H9 (cell line): ENCODE measurements around the gene NFYC. TPM values are rescaled to one million over a fixed set of nuclear protein-coding genes. Genes with fewer than 3 reads are reported as not detected.
A peak's percentile ranks its signal among the peaks of the same experiment; 100 is the strongest.

Experiments used
- DNase-seq: peaks from one replicate; pipeline ENCODE4 v3.0.0-alpha.2; 2017
- H2AFZ ChIP-seq: one replicate; pipeline ENCODE4 v1.6.1; 2013; ENCODE audit warnings: mild to moderate bottlenecking, low read length, control low read depth, moderate library complexity
- H2AK5ac ChIP-seq: 2 replicates; pipeline ENCODE4 v1.6.1; 2013; ENCODE audit warnings: low read length, control low read depth, mixed read lengths; ENCODE audit not compliant: insufficient read length
- H2BK120ac ChIP-seq: one replicate; pipeline ENCODE4 v1.6.1; 2013; ENCODE audit warnings: low read depth, mild to moderate bottlenecking, low read length, control low read depth, inconsistent platforms; ENCODE audit not compliant: poor library complexity, severe bottlenecking
- H2BK12ac ChIP-seq: 2 replicates; pipeline ENCODE4 v1.6.1; 2013; ENCODE audit warnings: low read length, control low read depth, mixed read lengths, low read depth; ENCODE audit not compliant: insufficient read length
- H2BK15ac ChIP-seq: 2 replicates; pipeline ENCODE4 v1.6.1; 2013; ENCODE audit warnings: low read depth, low read length, control low read depth
- H2BK20ac ChIP-seq: one replicate; pipeline ENCODE4 v1.6.1; 2013; ENCODE audit warnings: low read depth, mild to moderate bottlenecking, low read length, control low read depth, inconsistent platforms; ENCODE audit not compliant: poor library complexity, severe bottlenecking
- H2BK5ac ChIP-seq: 2 replicates; pipeline ENCODE4 v1.6.1; 2013; ENCODE audit warnings: low read length, control low read depth, mixed read lengths; ENCODE audit not compliant: insufficient read length
- H3K14ac ChIP-seq: 2 replicates; pipeline ENCODE4 v1.6.1; 2013; ENCODE audit warnings: low read length, control low read depth; ENCODE audit not compliant: insufficient read depth
- H3K18ac ChIP-seq: 2 replicates; pipeline ENCODE4 v1.6.1; 2013; ENCODE audit warnings: low read depth, mild to moderate bottlenecking, mixed read lengths, low read length, control low read depth; ENCODE audit not compliant: insufficient read length
- H3K23ac ChIP-seq: 2 replicates; pipeline ENCODE4 v1.6.1; 2013; ENCODE audit warnings: low read length, control low read depth, mixed read lengths, low read depth; ENCODE audit not compliant: insufficient read length
- H3K23me2 ChIP-seq: 2 replicates; pipeline ENCODE4 v1.6.1; 2013; ENCODE audit warnings: low read depth, mild to moderate bottlenecking, mixed read lengths, low read length, control low read depth; ENCODE audit not compliant: insufficient read length, poor library complexity, severe bottlenecking
- H3K27ac ChIP-seq: 2 replicates; pipeline ENCODE4 v1.5.1; 2013; ENCODE audit warnings: low read length, control low read depth, mixed read lengths, low read depth; ENCODE audit not compliant: insufficient read length
- H3K27me3 ChIP-seq: 2 replicates; pipeline ENCODE4 v1.6.1; 2013; ENCODE audit warnings: low read length, control low read depth, inconsistent platforms; ENCODE audit not compliant: insufficient read depth
- H3K4ac ChIP-seq: 2 replicates; pipeline ENCODE4 v1.6.1; 2013; ENCODE audit warnings: low read depth, mild to moderate bottlenecking, control low read depth, inconsistent platforms, low read length, moderate library complexity
- H3K4me1 ChIP-seq: 2 replicates; pipeline ENCODE4 v1.6.1; 2013; ENCODE audit warnings: low read length, control low read depth, inconsistent platforms; ENCODE audit not compliant: insufficient read depth
- H3K4me2 ChIP-seq: 2 replicates; pipeline ENCODE4 v1.6.1; 2013; ENCODE audit warnings: low read length, control low read depth, mixed read lengths; ENCODE audit not compliant: insufficient read length, insufficient read depth
- H3K56ac ChIP-seq: 2 replicates; pipeline ENCODE4 v1.6.1; 2013; ENCODE audit warnings: low read depth, mild to moderate bottlenecking, mixed read lengths, low read length, control low read depth; ENCODE audit not compliant: insufficient read length
- H3K79me1 ChIP-seq: 2 replicates; pipeline ENCODE4 v1.6.1; 2013; ENCODE audit warnings: low read depth, mild to moderate bottlenecking, moderate library complexity, low read length, control low read depth, inconsistent platforms; ENCODE audit not compliant: insufficient read depth, poor library complexity, severe bottlenecking
- H3K79me2 ChIP-seq: 2 replicates; pipeline ENCODE4 v1.6.1; 2013; ENCODE audit warnings: low read length, control low read depth, inconsistent platforms; ENCODE audit not compliant: insufficient read depth
- H3K9ac ChIP-seq: 2 replicates; pipeline ENCODE4 v1.6.1; 2013; ENCODE audit warnings: low read length, control low read depth, mixed read lengths; ENCODE audit not compliant: insufficient read length; ENCODE audit errors: extremely low read depth
- H3K9me3 ChIP-seq: one replicate; pipeline ENCODE4 v1.6.1; 2013; ENCODE audit warnings: low read depth, low read length, inconsistent platforms; ENCODE audit not compliant: control insufficient read depth
- H3T11ph ChIP-seq: one replicate; pipeline ENCODE4 v1.6.1; 2013; ENCODE audit warnings: mild to moderate bottlenecking, low read length, control low read depth, inconsistent platforms
- H4K20me1 ChIP-seq: one replicate; pipeline ENCODE4 v1.6.1; 2013; ENCODE audit not compliant: control insufficient read depth, insufficient read length, insufficient read depth
- H4K5ac ChIP-seq: 2 replicates; pipeline ENCODE4 v1.6.1; 2013; ENCODE audit warnings: low read depth, mild to moderate bottlenecking, mixed read lengths, low read length, control low read depth; ENCODE audit not compliant: insufficient read length
- H4K8ac ChIP-seq: replicated peaks from 2 replicates; pipeline ENCODE4 v1.6.1; 2013; ENCODE audit warnings: low read length, control low read depth, mixed read lengths, low read depth; ENCODE audit not compliant: insufficient read length
- H4K91ac ChIP-seq: 2 replicates; pipeline ENCODE4 v1.6.1; 2013; ENCODE audit warnings: low read depth, mild to moderate bottlenecking, moderate library complexity, mixed read lengths, low read length, control low read depth; ENCODE audit not compliant: insufficient read length
- H3K27ac Mint-ChIP-seq, 3 experiments: 2 replicates in 2 of 3; 3 replicates in 1 of 3; pipeline ENCODE4 v1.8.0; 2020 to 2021; ENCODE audit warnings: mixed read lengths in 3 of 3, mild to moderate bottlenecking in 1 of 3, moderate library complexity in 1 of 3
- H3K27me3 Mint-ChIP-seq: 2 replicates; pipeline ENCODE4 v1.8.0; 2021; ENCODE audit warnings: low read depth, mild to moderate bottlenecking, moderate library complexity, mixed read lengths
- H3K36me3 Mint-ChIP-seq, 3 experiments: 2 replicates in 2 of 3; 3 replicates in 1 of 3; pipeline ENCODE4 v1.8.0; 2020 to 2021; ENCODE audit warnings: low read depth in 3 of 3, mixed read lengths in 3 of 3; ENCODE audit not compliant: insufficient read depth in 1 of 3
- H3K4me1 Mint-ChIP-seq, 2 experiments: 2 replicates each; pipeline ENCODE4 v1.8.0; 2020; ENCODE audit warnings: mixed read lengths in 2 of 2
- H3K4me3 Mint-ChIP-seq, 2 experiments: 2 replicates in 1 of 2; 3 replicates in 1 of 2; pipeline ENCODE4 v1.8.0; 2020 to 2021; ENCODE audit warnings: mild to moderate bottlenecking in 2 of 2, mixed read lengths in 2 of 2, moderate library complexity in 1 of 2
- H3K9me3 Mint-ChIP-seq, 2 experiments: 2 replicates in 1 of 2; 3 replicates in 1 of 2; pipeline ENCODE4 v1.8.0; 2020; ENCODE audit warnings: mild to moderate bottlenecking in 2 of 2, mixed read lengths in 2 of 2, moderate library complexity in 1 of 2
- CTCF ChIP-seq: fragments of 200-600 bp; sonication (generic); conservative IDR thresholded peaks from 3 replicates; pipeline ENCODE4 v1.8.0; 2021; ENCODE audit warnings: antibody characterized with exemption, mild to moderate bottlenecking
- WGBS: extraction: QIAGEN DNeasy Blood & Tissue Kit; methylation state at CpG from one replicate; pipeline ENCODE4 v1.1.7; 2013; ENCODE audit warnings: missing lambda C conversion rate, low lambda C conversion rate, mixed read lengths; ENCODE audit not compliant: insufficient read length; ENCODE audit errors: extremely low coverage; 5-methylcytosine and 5-hydroxymethylcytosine counted together
- total RNA-seq: library from RNA; stranded (reverse); gene quantifications from 2 replicates; pipeline ENCODE4 v1.2.1, GENCODE V29; 2021

Gene NFYC
- total RNA-seq, 1 experiment from 2014 or later, result 54.7 TPM

- Histone ChIP-seq H3K4me1 (peaks cover 2% of the 10 kb centered on the region; the same call in 1 of the 2 replicates), H4K20me1 (no peaks in the 10 kb centered on the region), H3T11ph (no peak overlapping the region), H2BK120ac (no peak overlapping the region), H4K8ac (no peak overlapping the region), H3K23ac (no peak overlapping the region), H3K9ac (peak overlapping the region; percentile 76), H3K14ac (no peak overlapping the region), H2BK15ac (no peak overlapping the region), H2BK12ac (no peak overlapping the region), H3K27ac (no peak overlapping the region), H3K18ac (no peak overlapping the region), H3K79me2 (peaks cover 36% of the 10 kb centered on the region; the same call in 1 of the 2 replicates), H2AFZ (no peak overlapping the region), H3K79me1 (no peaks in the 10 kb centered on the region), H3K56ac (no peak overlapping the region), H3K9me3 (no peaks in the 10 kb centered on the region), H3K4ac (no peak overlapping the region), H4K5ac (no peak overlapping the region), H4K91ac (no peak overlapping the region), H3K4me2 (peak overlapping the region; percentile 93), H3K23me2 (peaks cover 5% of the 10 kb centered on the region), H2BK20ac (no peak overlapping the region), H2AK5ac (no peak overlapping the region), H3K27me3 (no peaks in the 10 kb centered on the region), H2BK5ac (no peak overlapping the region)
- no peak for TF ChIP-seq CTCF
- DNase-seq, result no peak
- Mint-ChIP-seq H3K4me1 (peaks cover 39 to 41% of the 10 kb centered on the region in 2 experiments), H3K27me3 (no peaks in the 10 kb centered on the region), H3K4me3 (peak overlapping the region; percentile 91 to 93), H3K27ac (peak overlapping the region; percentile 94 to 100 (median 97)), H3K36me3 (peaks cover 12 to 29% (median 16%) of the 10 kb centered on the region in 3 experiments; a peak in 6 of 7 replicates), H3K9me3 (no peaks in the 10 kb centered on the region; a peak in 2 of 5 replicates)
- WGBS, result no CpG with 5 or more reads among the region's 18 CpGs
These were observed 550 bp upstream of the NFYC start for GRCh38 chr1:40690771-40691537.
